Suprapubic skin (tissue), 4 donors: ENCODE measurements around the gene PTPN1. TPM values are rescaled to one million over a fixed set of nuclear protein-coding genes. Genes with fewer than 3 reads are reported as not detected.

ENCODE experiments used
- DNase-seq, 2 donors: peaks; one replicate each; pipeline ENCODE4 v3.0.0-alpha.2; 2019; ENCODE audit warnings: low spot score in 2 of 2
- H3K27ac ChIP-seq: fragments of 200-600 bp; sonication (generic); one replicate; pipeline ENCODE4 v1.5.1; 2019
- H3K27me3 ChIP-seq: fragments of 200-600 bp; sonication (generic); one replicate; pipeline ENCODE4 v1.5.1; 2019
- H3K36me3 ChIP-seq: fragments of 200-600 bp; sonication (generic); one replicate; pipeline ENCODE4 v1.5.1; 2019
- H3K4me1 ChIP-seq: fragments of 200-600 bp; sonication (generic); one replicate; pipeline ENCODE4 v1.5.1; 2019
- H3K4me3 ChIP-seq: fragments of 200-600 bp; sonication (generic); one replicate; pipeline ENCODE4 v1.5.1; 2019; ENCODE audit warnings: mild to moderate bottlenecking
- H3K9me3 ChIP-seq: fragments of 200-600 bp; sonication (generic); one replicate; pipeline ENCODE4 v1.5.1; 2019
- CTCF ChIP-seq, 2 donors: fragments of 200-600 bp in 1 of 2; fragments of 450-650 bp in 1 of 2; sonication (generic) in 1 of 2; IDR thresholded peaks; one replicate each; pipeline ENCODE4 v1.5.1; 2016 to 2019; ENCODE audit warnings: antibody characterized with exemption in 2 of 2, mild to moderate bottlenecking in 1 of 2, moderate library complexity in 1 of 2
- EP300 ChIP-seq: sonication (generic); formaldehyde crosslinking; IDR thresholded peaks from one replicate; pipeline ENCODE4 v1.6.1; 2017; ENCODE audit warnings: antibody characterized with exemption
- POLR2A ChIP-seq, 2 donors: fragments of 450-650 bp; IDR thresholded peaks; one replicate each; pipeline ENCODE4 v1.6.1; 2017; ENCODE audit warnings: antibody characterized with exemption in 2 of 2, mild to moderate bottlenecking in 2 of 2, moderate library complexity in 2 of 2
- POLR2AphosphoS5 ChIP-seq, 3 donors: sonication (generic); formaldehyde crosslinking; IDR thresholded peaks; one replicate each; pipeline ENCODE4 v1.6.1; 2017; ENCODE audit warnings: antibody characterized with exemption in 3 of 3
- WGBS: methylation state at CpG from one replicate; pipeline ENCODE4 v1.1.5; 2018; 5-methylcytosine and 5-hydroxymethylcytosine counted together
- total RNA-seq, 4 donors: library from RNA; depleted of rRNA; stranded (reverse); fragments of >200 nt; gene quantifications; one replicate each; pipeline ENCODE4 v1.1.0, GENCODE V29; 2016

Gene PTPN1
- total RNA-seq, 4 donors from 2014 or later = 33.4 to 40.9 (median 36.2) TPM

DNA sequence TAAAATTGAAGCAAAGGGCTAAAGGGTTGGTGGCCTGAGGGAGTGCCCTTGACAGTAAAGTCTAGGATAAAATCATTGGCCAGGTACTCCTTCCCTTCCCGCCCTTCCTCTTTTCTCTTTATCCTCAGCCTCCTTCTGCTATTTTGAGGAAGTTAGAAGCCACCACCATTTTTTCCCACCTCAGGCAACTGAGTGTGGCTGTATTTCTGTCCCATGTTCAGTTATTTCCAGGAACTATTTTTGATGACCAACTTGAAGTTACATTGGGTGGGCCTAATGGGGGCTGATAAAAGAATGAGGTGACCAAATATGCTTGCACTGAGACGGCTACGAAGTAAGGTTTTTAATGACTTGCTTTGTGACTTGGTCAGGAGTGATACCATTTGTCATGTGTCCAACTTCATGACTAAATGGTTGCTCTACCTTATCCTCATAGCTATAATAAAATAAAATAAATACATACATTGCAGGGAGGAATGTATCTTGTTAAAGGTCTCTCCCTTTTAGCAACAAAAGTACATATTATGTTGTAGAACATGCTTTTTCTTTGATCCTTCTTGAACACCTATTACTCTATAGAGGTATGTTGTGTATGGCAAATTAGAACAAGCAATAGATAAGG is 12.0 kb downstream of the PTPN1 start:
- 85% methylated on average over 3 of the region's 3 CpGs for WGBS
- H3K4me3 ChIP-seq = no peak overlapping the region
- H3K27ac ChIP-seq = no peak overlapping the region
- H3K36me3 ChIP-seq = no peaks in the 10 kb centered on the region
- H3K4me1 ChIP-seq = peaks cover 65% of the 10 kb centered on the region
- no peak for TF ChIP-seq EP300
- TF ChIP-seq POLR2AphosphoS5 (IDR thresholded peaks at IDR 0.05) = no peak
- no peak for TF ChIP-seq POLR2A (IDR thresholded peaks at IDR 0.05)
- TF ChIP-seq CTCF (IDR thresholded peaks at IDR 0.05) = no peak
- H3K27me3 ChIP-seq = no peaks in the 10 kb centered on the region
- H3K9me3 ChIP-seq = no peaks in the 10 kb centered on the region
- no peak for DNase-seq

DNA sequence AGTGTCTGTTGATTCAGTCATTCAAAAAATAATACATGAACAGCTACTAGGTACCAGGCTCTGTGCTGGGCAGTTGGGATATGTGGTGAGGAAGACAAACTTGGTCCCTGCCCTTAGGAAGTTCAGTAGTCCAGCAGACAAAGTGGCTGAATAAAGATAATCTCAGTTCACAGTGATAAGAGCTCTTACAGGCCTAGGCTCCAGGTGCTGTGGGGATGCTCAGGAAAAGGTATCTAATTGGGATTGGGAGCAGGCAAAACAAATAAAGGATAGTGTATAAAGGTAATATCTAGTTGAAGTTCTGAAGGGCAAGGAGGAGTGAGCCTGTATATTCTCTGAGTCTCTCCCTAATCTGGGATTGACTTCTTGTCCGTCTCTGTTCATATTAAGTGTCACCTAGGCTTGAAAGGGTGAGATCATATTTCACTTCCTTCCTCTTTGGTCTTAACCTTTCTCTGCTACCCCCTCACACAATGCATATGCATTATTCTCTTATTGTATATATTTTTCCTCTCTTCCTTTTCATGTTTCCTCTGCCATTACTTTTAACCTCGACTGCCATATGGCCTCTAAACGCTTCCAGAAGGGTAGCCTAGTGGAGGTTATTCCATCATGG is 13.5 kb downstream of the PTPN1 start:
- DNase-seq = no peak
- TF ChIP-seq CTCF (IDR thresholded peaks at IDR 0.05) = no peak
- no peak for TF ChIP-seq POLR2AphosphoS5 (IDR thresholded peaks at IDR 0.05)
- TF ChIP-seq POLR2A (IDR thresholded peaks at IDR 0.05) = no peak
- TF ChIP-seq EP300 = no peak
- H3K4me3 ChIP-seq = no peak overlapping the region
- no peaks in the 10 kb centered on the region for H3K9me3 ChIP-seq
- no peak overlapping the region for H3K27ac ChIP-seq
- WGBS = 55% methylated on average over 3 of the region's 3 CpGs
- H3K27me3 ChIP-seq = no peaks in the 10 kb centered on the region
- H3K36me3 ChIP-seq = no peaks in the 10 kb centered on the region
- peaks cover 56% of the 10 kb centered on the region for H3K4me1 ChIP-seq

GRCh38 chr20:50525681-50526080 is 15.5 kb downstream of the PTPN1 start:
- DNase-seq = no peak
- H3K4me3 ChIP-seq = no peak overlapping the region
- peaks cover 54% of the 10 kb centered on the region for H3K4me1 ChIP-seq
- no peaks in the 10 kb centered on the region for H3K36me3 ChIP-seq
- H3K27me3 ChIP-seq = no peaks in the 10 kb centered on the region
- TF ChIP-seq POLR2AphosphoS5 (IDR thresholded peaks at IDR 0.05) (no peak), CTCF (IDR thresholded peaks at IDR 0.05) (no peak), POLR2A (IDR thresholded peaks at IDR 0.05) (no peak), EP300 (no peak)
- no peak overlapping the region for H3K27ac ChIP-seq
- 96% methylated on average over 4 of the region's 4 CpGs for WGBS
- no peaks in the 10 kb centered on the region for H3K9me3 ChIP-seq

GRCh38 chr20:50526403-50526989 is 16.3 kb downstream of the PTPN1 start:
- whole genome bisulfite sequencing = 84% methylated on average over 3 of the region's 3 CpGs
- TF ChIP-seq POLR2AphosphoS5 (IDR thresholded peaks at IDR 0.05) (no peak), EP300 (no peak), POLR2A (IDR thresholded peaks at IDR 0.05) (no peak), CTCF (IDR thresholded peaks at IDR 0.05) (no peak)
- H3K9me3 ChIP-seq = no peaks in the 10 kb centered on the region
- no peaks in the 10 kb centered on the region for H3K36me3 ChIP-seq
- DNase-seq = no peak
- H3K4me3 ChIP-seq = no peak overlapping the region
- H3K4me1 ChIP-seq = peaks cover 54% of the 10 kb centered on the region
- H3K27ac ChIP-seq = no peak overlapping the region
- no peaks in the 10 kb centered on the region for H3K27me3 ChIP-seq

GRCh38 chr20:50527068-50527605 is 17.0 kb downstream of the PTPN1 start:
- Histone ChIP-seq H3K4me1 (peaks cover 54% of the 10 kb centered on the region), H3K27ac (no peak overlapping the region)
- WGBS = 83% methylated on average over 9 of the region's 9 CpGs

More at GRCh38 chr20:50527068-50527605, 17.0 kb downstream of the PTPN1 start:
- no peaks in the 10 kb centered on the region for H3K9me3 ChIP-seq
- no peak for DNase-seq
- TF ChIP-seq CTCF (IDR thresholded peaks at IDR 0.05) = no peak
- no peak for TF ChIP-seq POLR2A (IDR thresholded peaks at IDR 0.05)
- TF ChIP-seq POLR2AphosphoS5 (IDR thresholded peaks at IDR 0.05) = no peak
- no peak for TF ChIP-seq EP300
- H3K36me3 ChIP-seq = no peaks in the 10 kb centered on the region
- no peaks in the 10 kb centered on the region for H3K27me3 ChIP-seq
- no peak overlapping the region for H3K4me3 ChIP-seq
